Spleen (tissue), 7 donors: Measurements from ENCODE around the gene SORD.

Experiments used
- POLR2A ChIP-seq, 3 donors: fragments of 450-650 bp; IDR thresholded peaks; one replicate each; pipeline ENCODE4 v1.5.1; 2017; ENCODE audit warnings: antibody characterized with exemption in 3 of 3, mild to moderate bottlenecking in 1 of 3
- POLR2AphosphoS5 ChIP-seq, 3 donors: sonication (generic); formaldehyde crosslinking; IDR thresholded peaks; one replicate each; pipeline ENCODE4 v1.5.1; 2017; ENCODE audit warnings: antibody characterized with exemption in 3 of 3
- TF ChIP-seq, protein P1 (sequence below), 11 experiments: fragments of 200-600 bp in 7 of 11; fragments of 450-650 bp in 4 of 11; sonication (generic) in 4 of 11; IDR thresholded peaks in 8 of 11; conservative IDR thresholded peaks in 3 of 11; 1 replicate in 7 of 11; 2 replicates in 4 of 11; pipeline versions ENCODE4 v1.4.0 to v1.8.0; 2016 to 2021; ENCODE audit warnings: antibody characterized with exemption in 11 of 11, inconsistent platforms in 4 of 11, mild to moderate bottlenecking in 1 of 11
- donor health status: DM: no; HTN: no; CAD: no; lungs with moderate emphysema.
- donor health status: DM: no; HTN: no; CAD: no.
- donor health status: DM: no; HTN: no; CAD: no.

DNA sequence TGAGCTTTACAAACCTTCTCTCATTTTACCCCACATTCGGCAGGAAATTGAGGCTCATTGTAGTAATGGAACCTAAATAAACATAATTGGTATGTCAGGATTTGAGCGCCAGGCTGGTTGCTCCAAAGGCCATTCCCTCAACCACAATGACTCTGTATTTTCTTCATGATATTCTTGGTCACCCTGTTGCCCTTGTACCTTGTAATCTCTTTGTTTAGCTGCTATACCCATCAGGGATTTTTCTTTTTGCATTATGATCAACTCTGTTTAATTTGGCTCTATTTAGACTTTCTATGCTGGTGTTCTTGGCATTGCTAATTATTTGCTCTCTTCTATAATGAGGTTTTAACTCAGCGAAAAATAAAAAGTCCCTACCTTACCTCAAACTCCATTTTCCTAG is 61.2 kb downstream of the SORD start:
- TF ChIP-seq POLR2A (IDR thresholded peaks at IDR 0.05): no peak
- TF ChIP-seq, protein P1, sequence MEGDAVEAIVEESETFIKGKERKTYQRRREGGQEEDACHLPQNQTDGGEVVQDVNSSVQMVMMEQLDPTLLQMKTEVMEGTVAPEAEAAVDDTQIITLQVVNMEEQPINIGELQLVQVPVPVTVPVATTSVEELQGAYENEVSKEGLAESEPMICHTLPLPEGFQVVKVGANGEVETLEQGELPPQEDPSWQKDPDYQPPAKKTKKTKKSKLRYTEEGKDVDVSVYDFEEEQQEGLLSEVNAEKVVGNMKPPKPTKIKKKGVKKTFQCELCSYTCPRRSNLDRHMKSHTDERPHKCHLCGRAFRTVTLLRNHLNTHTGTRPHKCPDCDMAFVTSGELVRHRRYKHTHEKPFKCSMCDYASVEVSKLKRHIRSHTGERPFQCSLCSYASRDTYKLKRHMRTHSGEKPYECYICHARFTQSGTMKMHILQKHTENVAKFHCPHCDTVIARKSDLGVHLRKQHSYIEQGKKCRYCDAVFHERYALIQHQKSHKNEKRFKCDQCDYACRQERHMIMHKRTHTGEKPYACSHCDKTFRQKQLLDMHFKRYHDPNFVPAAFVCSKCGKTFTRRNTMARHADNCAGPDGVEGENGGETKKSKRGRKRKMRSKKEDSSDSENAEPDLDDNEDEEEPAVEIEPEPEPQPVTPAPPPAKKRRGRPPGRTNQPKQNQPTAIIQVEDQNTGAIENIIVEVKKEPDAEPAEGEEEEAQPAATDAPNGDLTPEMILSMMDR (IDR thresholded peaks at IDR 0.05 in 8 of 11, conservative IDR thresholded peaks at IDR 0.05 in 3 of 11): no peak
- no peak for TF ChIP-seq POLR2AphosphoS5 (IDR thresholded peaks at IDR 0.05)
